ENCODE measurements around the gene GNG5.
A peak's percentile ranks its signal among the peaks of the same experiment; 100 is the strongest.
"Not testable (repeated sequence)": the region's sequence is repeated elsewhere in the genome, so short reads cannot be mapped to it uniquely, and the experiment has no call there.

The GNG5 gene

GRCh38 chr1:84508510-84508909 is 2.1 kb upstream of the GNG5 start:
- no peak for TF ChIP-seq CTCF (IDR thresholded peaks at IDR 0.05; ENCODE audit: insufficient read depth, low read length, poor library complexity, severe bottlenecking)
- Histone ChIP-seq H3K36me3 (ENCODE audit: control insufficient read depth, insufficient read depth, low read length) (no peaks in the 10 kb centered on the region), H3K27me3 (replicated peaks; ENCODE audit: control insufficient read depth, insufficient read depth, low read length) (no peaks in the 10 kb centered on the region), H3K4me3 (replicated peaks; ENCODE audit: low read depth, low read length) (no peak overlapping the region)
- no peak for DNase-seq (ENCODE audit: extremely low read depth, insufficient read length)

GRCh38 chr1:84507887-84508286 is 1.5 kb upstream of the GNG5 start:
- DNase-seq (ENCODE audit: extremely low read depth, insufficient read length); H3K36me3 ChIP-seq (ENCODE audit: control insufficient read depth, insufficient read depth, low read length); H3K27me3 ChIP-seq (replicated peaks; ENCODE audit: control insufficient read depth, insufficient read depth, low read length); H3K4me3 ChIP-seq (replicated peaks; ENCODE audit: low read depth, low read length): not testable (repeated sequence)

GRCh38 chr1:84506729-84507453 is 510 bp upstream of the GNG5 start:
- DNase-seq (ENCODE audit: extremely low read depth, insufficient read length), result no peak

GRCh38 chr1:84505493-84506001 is 834 bp downstream of the GNG5 start:
- DNase-seq (ENCODE audit: extremely low read depth, insufficient read length), result no peak
- TF ChIP-seq CTCF (IDR thresholded peaks at IDR 0.05; ENCODE audit: insufficient read depth, low read length, poor library complexity, severe bottlenecking), result no peak
- Histone ChIP-seq H3K36me3 (ENCODE audit: control insufficient read depth, insufficient read depth, low read length) (no peaks in the 10 kb centered on the region; the same call in 1 of the 2 replicates), H3K27me3 (replicated peaks; ENCODE audit: control insufficient read depth, insufficient read depth, low read length) (no peaks in the 10 kb centered on the region), H3K4me3 (replicated peaks; ENCODE audit: low read depth, low read length) (peak overlapping the region; percentile 89)

More at GRCh38 chr1:84506729-84507453, 510 bp upstream of the GNG5 start:
- peak overlapping the region; percentile 89 for H3K4me3 ChIP-seq (replicated peaks; ENCODE audit: low read depth, low read length)
- no peaks in the 10 kb centered on the region for H3K36me3 ChIP-seq (ENCODE audit: control insufficient read depth, insufficient read depth, low read length)
- no peak for TF ChIP-seq CTCF (IDR thresholded peaks at IDR 0.05; ENCODE audit: insufficient read depth, low read length, poor library complexity, severe bottlenecking)
- no peaks in the 10 kb centered on the region for H3K27me3 ChIP-seq (replicated peaks; ENCODE audit: control insufficient read depth, insufficient read depth, low read length)

- Histone ChIP-seq H3K36me3 (ENCODE audit: control insufficient read depth, insufficient read depth, low read length) (peaks cover 3% of the 10 kb centered on the region; the same call in 1 of the 2 replicates), H3K27me3 (replicated peaks; ENCODE audit: control insufficient read depth, insufficient read depth, low read length) (no peaks in the 10 kb centered on the region), H3K4me3 (replicated peaks; ENCODE audit: low read depth, low read length) (peak overlapping the region; percentile 89)
- TF ChIP-seq CTCF (IDR thresholded peaks at IDR 0.05; ENCODE audit: insufficient read depth, low read length, poor library complexity, severe bottlenecking), result no peak
- no peak for DNase-seq (ENCODE audit: extremely low read depth, insufficient read length)
These were observed 1.5 kb downstream of the GNG5 start for GRCh38 chr1:84504580-84505492.

- no peak for DNase-seq (ENCODE audit: extremely low read depth, insufficient read length)
- no peak for TF ChIP-seq CTCF (IDR thresholded peaks at IDR 0.05; ENCODE audit: insufficient read depth, low read length, poor library complexity, severe bottlenecking)
- Histone ChIP-seq H3K4me3 (replicated peaks; ENCODE audit: low read depth, low read length) (no peak overlapping the region), H3K27me3 (replicated peaks; ENCODE audit: control insufficient read depth, insufficient read depth, low read length) (no peaks in the 10 kb centered on the region), H3K36me3 (ENCODE audit: control insufficient read depth, insufficient read depth, low read length) (peaks cover 3% of the 10 kb centered on the region; the same call in 1 of the 2 replicates)
These were observed 3.5 kb downstream of the GNG5 start for GRCh38 chr1:84502927-84503326.
